Activated B cell treated with CpG ODN at 0.5 μM for 24 hours (primary cell): ENCODE data around the gene GPR68. TPM values are rescaled to one million over a fixed set of nuclear protein-coding genes. Genes with fewer than 3 reads are reported as not detected.
"Not testable (repeated sequence)": the region's sequence is repeated elsewhere in the genome, so short reads cannot be mapped to it uniquely, and the experiment has no call there.

Experiments used
- ATAC-seq: fragments of 200-7000 bp; cut with Tn5 transposase; one replicate; pipeline ENCODE4 v1.10.0; 2021; ENCODE audit warnings: low read depth, mild to moderate bottlenecking, moderate library complexity
- CTCF ChIA-PET: fragments of 350-600 bp; sonication (Branson Sonifier 250); formaldehyde crosslinking; loops from one replicate; lab custom pipeline; 2021; ENCODE audit warnings: antibody characterized with exemption; lab: Charles Lee
- POLR2A ChIA-PET: fragments of 350-600 bp; sonication (Branson Sonifier 250); formaldehyde crosslinking; loops from one replicate; lab custom pipeline; 2021; ENCODE audit warnings: antibody characterized with exemption; lab: Charles Lee
- DNase-seq: peaks from one replicate; pipeline ENCODE4 v3.0.0; 2022
- H3K27ac Mint-ChIP-seq: one replicate; pipeline ENCODE4 v1.8.0; 2020; ENCODE audit warnings: mixed read lengths
- H3K27me3 Mint-ChIP-seq: one replicate; pipeline ENCODE4 v1.8.0; 2021; ENCODE audit warnings: mixed read lengths
- H3K36me3 Mint-ChIP-seq: one replicate; pipeline ENCODE4 v1.8.0; 2021; ENCODE audit warnings: low read depth, mixed read lengths
- H3K4me1 Mint-ChIP-seq: one replicate; pipeline ENCODE4 v1.8.0; 2021; ENCODE audit warnings: mixed read lengths
- H3K4me3 Mint-ChIP-seq: one replicate; pipeline ENCODE4 v1.8.0; 2020; ENCODE audit warnings: mild to moderate bottlenecking, mixed read lengths
- H3K9me3 Mint-ChIP-seq: one replicate; pipeline ENCODE4 v1.8.0; 2020; ENCODE audit warnings: mixed read lengths
- CTCF ChIP-seq: fragments of 200-600 bp; IDR thresholded peaks from one replicate; pipeline ENCODE4 v1.8.0; 2022; ENCODE audit warnings: antibody characterized with exemption, mild to moderate bottlenecking
- intact Hi-C: fragments of 100-400 bp; cut with micrococcal nuclease; formaldehyde crosslinking; loops from one replicate; pipeline ENCODE4 v1.15.1; 2024
- total RNA-seq: library from RNA; stranded (reverse); gene quantifications from 2 replicates; pipeline ENCODE4 v1.2.3, GENCODE V29; 2022

GPR68 gene
- total RNA-seq, 1 donor from 2014 or later, result 1.8 TPM

GRCh38 chr14:91250912-91251311 lies 6.4 kb upstream of the GPR68 start:
- H3K4me1 Mint-ChIP-seq, result peaks cover 41% of the 10 kb centered on the region
- ChIA-PET CTCF (no interaction called here), POLR2A (interaction anchor here (0.7 to 2.0 kb wide), 3 partner anchors 11 to 28 kb away, joined by 3 to 6 read pairs (median 6); no protein-coding TSS in a partner anchor)
- H3K36me3 Mint-ChIP-seq, result no peaks in the 10 kb centered on the region
- no peak for TF ChIP-seq CTCF
- H3K27ac Mint-ChIP-seq, result peak overlapping the region; percentile 90
- peak overlapping the region; percentile 62 for H3K4me3 Mint-ChIP-seq
- intact Hi-C loops, result loop anchor here (5.0 kb wide), 1 partner anchor 34 kb away; no protein-coding TSS in a partner anchor
- peaks cover 2% of the 10 kb centered on the region for H3K9me3 Mint-ChIP-seq
- H3K27me3 Mint-ChIP-seq, result no peaks in the 10 kb centered on the region
- DNase-seq (no peak), ATAC-seq (no peak)

GRCh38 chr14:91249841-91250616 lies 5.5 kb upstream of the GPR68 start:
- Mint-ChIP-seq H3K4me1 (peaks cover 45% of the 10 kb centered on the region), H3K27ac (peak overlapping the region; percentile 90), H3K4me3 (peak overlapping the region; percentile 62), H3K27me3 (no peaks in the 10 kb centered on the region), H3K36me3 (no peaks in the 10 kb centered on the region), H3K9me3 (peaks cover 2% of the 10 kb centered on the region)
- ATAC-seq (peak; percentile 64), DNase-seq (no peak)
- intact Hi-C loops, result loop anchor here (5.0 kb wide), 1 partner anchor 33 kb away; no protein-coding TSS in a partner anchor
- CTCF ChIA-PET, result interaction anchor here (1.2 kb wide), 1 partner anchor 21 kb away, joined by 4 read pairs; no protein-coding TSS in a partner anchor
- no peak for TF ChIP-seq CTCF
- POLR2A ChIA-PET, result interaction anchor here (0.7 to 2.0 kb wide), 4 partner anchors 12 to 124 kb away, joined by 3 to 14 read pairs (median 6); no protein-coding TSS in a partner anchor

DNA sequence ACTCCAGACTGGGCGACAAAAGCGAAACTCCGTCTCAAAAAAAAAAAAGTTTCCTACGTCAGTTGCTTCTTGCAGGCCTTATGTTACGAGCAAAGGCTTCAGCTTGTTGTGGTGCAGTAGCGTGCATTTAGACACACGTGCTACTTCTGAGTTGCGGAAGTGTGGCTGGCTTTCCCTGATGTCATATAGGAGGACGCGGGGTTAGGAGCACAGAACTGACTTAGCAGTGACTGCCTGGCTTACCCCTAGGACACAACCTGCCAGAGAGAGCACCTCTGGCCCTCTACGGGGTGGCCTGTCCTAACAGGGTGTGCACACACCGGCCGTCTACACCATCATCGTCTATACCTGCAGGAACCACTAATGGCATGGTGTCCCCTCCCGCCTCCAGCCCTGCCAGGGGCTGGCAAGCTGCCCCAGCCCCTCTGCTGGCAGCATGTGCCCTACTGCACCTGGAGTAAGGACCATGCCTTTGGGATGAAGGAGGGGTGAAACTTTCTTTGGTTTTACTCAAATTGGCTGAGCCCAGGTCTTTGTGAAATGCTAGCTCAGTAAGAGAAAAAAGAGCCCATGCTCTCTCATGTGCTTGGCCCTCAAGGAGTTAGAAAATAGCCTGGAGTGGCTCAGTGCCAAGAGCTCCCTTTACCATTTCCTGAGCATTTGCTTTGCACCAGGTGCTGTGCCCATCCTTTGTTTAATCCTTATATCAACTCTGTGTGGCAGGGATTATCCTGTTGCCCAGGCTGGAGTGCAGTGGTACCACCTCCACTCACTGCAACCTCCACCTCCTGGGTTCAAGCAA lies 1.7 kb upstream of the GPR68 start:
- DNase-seq (no peak), ATAC-seq (no peak)
- H3K9me3 Mint-ChIP-seq, result peaks cover 2% of the 10 kb centered on the region
- no peaks in the 10 kb centered on the region for H3K27me3 Mint-ChIP-seq
- no peak overlapping the region for H3K4me3 Mint-ChIP-seq
- H3K36me3 Mint-ChIP-seq, result no peaks in the 10 kb centered on the region
- intact Hi-C loops, result no loop called here
- ChIA-PET CTCF (interaction anchor here (0.6 kb wide), 1 partner anchor 613 kb away, joined by 3 read pairs; no protein-coding TSS in a partner anchor), POLR2A (interaction anchor here (0.7 to 0.9 kb wide), 3 partner anchors 18 to 186 kb away, joined by 3 to 4 read pairs (median 3); partner anchors contain the start of gene RPS6KA5)
- no peak for TF ChIP-seq CTCF
- no peak overlapping the region for H3K27ac Mint-ChIP-seq
- H3K4me1 Mint-ChIP-seq, result peaks cover 64% of the 10 kb centered on the region

GRCh38 chr14:91245616-91246015 lies 1.1 kb upstream of the GPR68 start:
- CTCF ChIA-PET, H3K27me3 Mint-ChIP-seq, H3K4me3 Mint-ChIP-seq, intact Hi-C loops, DNase-seq, H3K36me3 Mint-ChIP-seq, H3K27ac Mint-ChIP-seq, H3K9me3 Mint-ChIP-seq, ATAC-seq: not testable (repeated sequence)
- peaks cover 63% of the 10 kb centered on the region for H3K4me1 Mint-ChIP-seq
- POLR2A ChIA-PET, result interaction anchor here (0.7 to 5.4 kb wide), 3 partner anchors 17 to 185 kb away, joined by 3 to 101 read pairs (median 3); partner anchors contain the start of gene RPS6KA5

DNA sequence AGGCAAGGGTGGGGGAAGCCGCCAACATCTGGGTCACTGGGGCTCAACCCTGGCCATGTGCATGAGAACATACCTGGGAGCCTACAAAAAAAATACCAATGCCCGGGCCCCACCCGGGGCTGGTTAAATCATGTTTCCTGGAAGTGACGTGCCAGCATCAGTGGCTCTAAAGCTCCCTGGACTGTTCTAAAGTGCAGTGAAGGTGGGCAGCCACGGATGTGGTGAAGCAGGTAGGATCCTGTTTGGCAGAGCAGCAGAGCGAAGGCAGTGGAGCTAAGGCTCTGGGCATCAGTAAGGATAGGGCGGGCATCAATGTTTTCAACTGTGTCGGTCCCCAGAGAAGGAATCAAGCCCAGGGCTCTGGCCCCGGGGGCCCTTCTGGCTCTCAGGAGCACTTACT lies 525 bp upstream of the GPR68 start:
- Mint-ChIP-seq H3K9me3 (peaks cover 2% of the 10 kb centered on the region), H3K36me3 (no peaks in the 10 kb centered on the region), H3K27ac (peak overlapping the region; percentile 41), H3K27me3 (no peaks in the 10 kb centered on the region), H3K4me3 (no peak overlapping the region), H3K4me1 (peaks cover 62% of the 10 kb centered on the region)
- DNase-seq (no peak), ATAC-seq (no peak)
- ChIA-PET POLR2A (interaction anchor here (1.2 to 5.4 kb wide), 5 partner anchors 7 to 73 kb away, joined by 5 to 101 read pairs (median 18); no protein-coding TSS in a partner anchor), CTCF (interaction anchor here (0.8 to 3.9 kb wide), 2 partner anchors 42 to 68 kb away, joined by 3 to 21 read pairs; no protein-coding TSS in a partner anchor)
- intact Hi-C loops, result no loop called here
- TF ChIP-seq CTCF, result no peak
